Panc1 (cell line): ENCODE data around the gene PCDHB10. TPM values are rescaled to one million over a fixed set of nuclear protein-coding genes. Genes with fewer than 3 reads are reported as not detected.
A peak's percentile ranks its signal among the peaks of the same experiment; 100 is the strongest.
"Not testable (repeated sequence)": the region's sequence is repeated elsewhere in the genome, so short reads cannot be mapped to it uniquely, and the experiment has no call there.

Experiments
- ATAC-seq: fragments of 200-7000 bp; cut with Tn5 transposase; 2 replicates; pipeline ENCODE4 v1.9.1; 2020; ENCODE audit warnings: mild to moderate bottlenecking, moderate library complexity
- BruUV-seq: library from RNA; stranded (reverse); fragments of 400-500 nt; replicated peaks from 2 replicates; lab custom pipeline; 2021; lab: Mats Ljungman, UMichigan
- CTCF ChIA-PET: fragments of 300-600 bp; sonication (Branson Sonifier 250); formaldehyde crosslinking; loops from one replicate; lab custom pipeline; 2022; ENCODE audit warnings: antibody characterized with exemption; lab: Charles Lee
- POLR2A ChIA-PET: fragments of 300-600 bp; sonication (Branson Sonifier 250); formaldehyde crosslinking; loops from one replicate; lab custom pipeline; 2022; ENCODE audit warnings: antibody characterized with exemption; lab: Charles Lee
- DNase-seq: peaks from one replicate; pipeline ENCODE4 v3.0.0-alpha.2; 2010; ENCODE audit warnings: low read depth, low spot score
- H3K27ac ChIP-seq: 2 replicates; pipeline ENCODE4 v1.5.1; 2011; ENCODE audit warnings: mild to moderate bottlenecking, low read length, inconsistent platforms
- H3K27me3 ChIP-seq: fragments of 200-500 bp; sonication (Bioruptor generic); 2 replicates; pipeline ENCODE4 v1.6.0; 2014; ENCODE audit warnings: low read length, inconsistent platforms; ENCODE audit not compliant: control insufficient read depth, insufficient read depth
- H3K36me3 ChIP-seq: fragments of 200-500 bp; sonication (Bioruptor generic); 2 replicates; pipeline ENCODE4 v1.5.1; 2014; ENCODE audit warnings: inconsistent platforms, mild to moderate bottlenecking, low read length, moderate library complexity; ENCODE audit not compliant: control insufficient read depth, insufficient read depth
- H3K4me1 ChIP-seq: 2 replicates; pipeline ENCODE4 v1.5.1; 2011; ENCODE audit warnings: inconsistent platforms, mild to moderate bottlenecking, low read length, moderate library complexity; ENCODE audit not compliant: control insufficient read depth, insufficient read depth
- H3K4me3 ChIP-seq, 2 experiments: 2 replicates each; pipeline ENCODE4 v1.5.1; 2011 to 2012; ENCODE audit warnings: low read depth in 2 of 2, low read length in 2 of 2, mild to moderate bottlenecking in 2 of 2, inconsistent platforms in 1 of 2, moderate library complexity in 1 of 2
- H3K9me3 ChIP-seq: fragments of 200-500 bp; sonication (Bioruptor generic); 2 replicates; pipeline ENCODE4 v1.5.1; 2014; ENCODE audit warnings: low read depth, mild to moderate bottlenecking, inconsistent platforms, low read length, moderate library complexity; ENCODE audit not compliant: control insufficient read depth, insufficient read depth
- SIN3A ChIP-seq: IDR thresholded peaks from 2 replicates; pipeline ENCODE4 v1.6.1; 2012; ENCODE audit warnings: low read depth, mild to moderate bottlenecking, low read length, moderate library complexity, borderline replicate concordance; ENCODE audit not compliant: insufficient read depth
- TCF7L2 ChIP-seq: IDR thresholded peaks from 2 replicates; pipeline ENCODE4 v1.6.1; 2011; ENCODE audit warnings: mild to moderate bottlenecking, low read depth, low read length, inconsistent platforms
- in situ Hi-C: cut with HindIII; loops from 2 replicates; pipeline ENCODE4 v1.10.0; 2016; ENCODE audit warnings: low sequenced_read_pairs, low pct_unique_long_range_greater_than_20kb
- intact Hi-C: fragments of 100-400 bp; cut with micrococcal nuclease; formaldehyde crosslinking; loops from one replicate; pipeline ENCODE4 v1.10.0; 2022; ENCODE audit not compliant: unreplicated experiment
- total RNA-seq: library from RNA; stranded (reverse); gene quantifications from one replicate; pipeline ENCODE4 v1.2.1, GENCODE V29; 2021; ENCODE audit not compliant: unreplicated experiment
- TF ChIP-seq, protein P1 (sequence below): fragments of 450-650 bp; IDR thresholded peaks from 2 replicates; pipeline ENCODE4 v1.5.1; 2017; ENCODE audit warnings: mild to moderate bottlenecking

The PCDHB10 gene
- total RNA-seq, 1 experiment from 2014 or later, result 0.72 TPM

DNA sequence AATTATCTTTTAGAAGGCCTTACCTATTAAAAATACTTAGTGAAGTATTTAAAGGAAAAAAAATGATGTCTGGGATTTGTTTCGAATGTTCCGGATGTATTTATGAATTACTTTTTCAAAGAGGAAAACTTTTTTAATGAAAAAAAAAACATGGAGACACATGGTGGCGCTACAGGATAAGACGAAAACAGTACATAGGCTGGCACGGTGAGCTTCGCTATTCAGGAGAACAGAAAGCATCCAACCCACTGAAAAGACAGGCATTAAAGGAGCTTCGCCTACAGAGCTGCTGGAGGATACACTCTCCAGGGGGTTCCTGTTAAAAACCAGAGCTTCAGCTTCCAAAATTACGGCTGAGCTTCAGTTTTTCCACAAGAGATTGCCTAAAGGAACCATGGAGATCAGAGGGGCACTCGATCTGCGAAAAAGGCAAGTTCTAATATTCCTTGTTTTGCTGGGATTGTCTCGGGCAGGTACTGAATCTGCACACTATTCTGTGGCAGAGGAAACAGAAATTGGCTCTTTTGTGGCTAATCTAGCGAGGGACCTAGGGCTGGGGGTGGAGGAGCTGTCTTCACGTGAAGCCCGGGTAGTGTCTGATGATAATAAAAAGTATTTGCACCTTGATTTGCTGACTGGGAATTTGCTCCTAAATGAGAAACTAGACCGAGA is 31.1 kb downstream of the PCDHB10 start, which contains the start of gene PCDHB14:
TSS of gene PCDHB14 (plus strand) at position 232 of the 672 bp plus-strand sequence. CDS start at position 395, 163 bp downstream.
- no peaks in the 10 kb centered on the region for H3K36me3 ChIP-seq
- H3K27me3 ChIP-seq, result peaks cover 3% of the 10 kb centered on the region; the same call in 1 of the 2 replicates
- in situ Hi-C loops, result no loop called here
- no TSS peak for BruUV-seq
- H3K27ac ChIP-seq, result no peak within 1 kb of the TSS
- H3K4me3 ChIP-seq, result peak within 1 kb of the TSS; percentile 35 to 51
- DNase-seq (peak; percentile 22), ATAC-seq (peak; percentile 94)
- intact Hi-C loops, result loop anchor here (5.0 kb wide), 2 partner anchors 189 to 339 kb away; partner anchors contain the start of gene PCDHGA10
- H3K4me1 ChIP-seq, result no peaks in the 10 kb centered on the region
- H3K9me3 ChIP-seq, result peaks cover 11% of the 10 kb centered on the region; the same call in 1 of the 2 replicates
- CTCF ChIA-PET, result interaction anchor here (0.6 to 2.1 kb wide), 16 partner anchors 17 to 395 kb away, joined by 3 to 12 read pairs (median 4); partner anchors contain the start of genes DIAPH1, PCDHB10, PCDHB11 and PCDHB2
- TF ChIP-seq SIN3A, result no peak
- TF ChIP-seq, protein P1, sequence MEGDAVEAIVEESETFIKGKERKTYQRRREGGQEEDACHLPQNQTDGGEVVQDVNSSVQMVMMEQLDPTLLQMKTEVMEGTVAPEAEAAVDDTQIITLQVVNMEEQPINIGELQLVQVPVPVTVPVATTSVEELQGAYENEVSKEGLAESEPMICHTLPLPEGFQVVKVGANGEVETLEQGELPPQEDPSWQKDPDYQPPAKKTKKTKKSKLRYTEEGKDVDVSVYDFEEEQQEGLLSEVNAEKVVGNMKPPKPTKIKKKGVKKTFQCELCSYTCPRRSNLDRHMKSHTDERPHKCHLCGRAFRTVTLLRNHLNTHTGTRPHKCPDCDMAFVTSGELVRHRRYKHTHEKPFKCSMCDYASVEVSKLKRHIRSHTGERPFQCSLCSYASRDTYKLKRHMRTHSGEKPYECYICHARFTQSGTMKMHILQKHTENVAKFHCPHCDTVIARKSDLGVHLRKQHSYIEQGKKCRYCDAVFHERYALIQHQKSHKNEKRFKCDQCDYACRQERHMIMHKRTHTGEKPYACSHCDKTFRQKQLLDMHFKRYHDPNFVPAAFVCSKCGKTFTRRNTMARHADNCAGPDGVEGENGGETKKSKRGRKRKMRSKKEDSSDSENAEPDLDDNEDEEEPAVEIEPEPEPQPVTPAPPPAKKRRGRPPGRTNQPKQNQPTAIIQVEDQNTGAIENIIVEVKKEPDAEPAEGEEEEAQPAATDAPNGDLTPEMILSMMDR, result peak; percentile 72
- POLR2A ChIA-PET, result interaction anchor here (0.5 kb wide), 1 partner anchor 335 kb away, joined by 3 read pairs; no protein-coding TSS in a partner anchor

GRCh38 chr5:141224844-141225243 is 32.7 kb downstream of the PCDHB10 start:
- in situ Hi-C loops, H3K36me3 ChIP-seq, DNase-seq, H3K4me1 ChIP-seq, H3K27ac ChIP-seq, H3K4me3 ChIP-seq, H3K27me3 ChIP-seq, H3K9me3 ChIP-seq, POLR2A ChIA-PET, BruUV-seq, CTCF ChIA-PET, ATAC-seq: not testable (repeated sequence)
- intact Hi-C loops, result loop anchor here (5.0 kb wide), 2 partner anchors 187 to 337 kb away; partner anchors contain the start of gene PCDHGA10

DNA sequence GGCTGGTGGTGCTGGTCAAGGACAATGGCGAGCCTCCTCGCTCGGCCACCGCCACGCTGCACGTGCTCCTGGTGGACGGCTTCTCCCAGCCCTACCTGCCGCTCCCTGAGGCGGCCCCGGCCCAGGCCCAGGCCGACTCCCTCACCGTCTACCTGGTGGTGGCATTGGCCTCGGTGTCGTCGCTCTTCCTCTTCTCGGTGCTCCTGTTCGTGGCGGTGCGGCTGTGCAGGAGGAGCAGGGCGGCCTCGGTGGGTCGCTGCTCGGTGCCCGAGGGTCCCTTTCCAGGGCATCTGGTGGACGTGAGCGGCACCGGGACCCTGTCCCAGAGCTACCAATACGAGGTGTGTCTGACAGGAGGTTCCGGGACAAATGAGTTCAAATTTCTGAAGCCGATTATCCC is 33.3 kb downstream of the PCDHB10 start:
- BruUV-seq, H3K27ac ChIP-seq, in situ Hi-C loops, H3K9me3 ChIP-seq, H3K36me3 ChIP-seq, CTCF ChIA-PET, H3K4me1 ChIP-seq, H3K4me3 ChIP-seq, H3K27me3 ChIP-seq, intact Hi-C loops, DNase-seq, ATAC-seq: not testable (repeated sequence)
- POLR2A ChIA-PET, result interaction anchor here (0.6 kb wide), 1 partner anchor 29 kb away, joined by 3 read pairs; no protein-coding TSS in a partner anchor

DNA sequence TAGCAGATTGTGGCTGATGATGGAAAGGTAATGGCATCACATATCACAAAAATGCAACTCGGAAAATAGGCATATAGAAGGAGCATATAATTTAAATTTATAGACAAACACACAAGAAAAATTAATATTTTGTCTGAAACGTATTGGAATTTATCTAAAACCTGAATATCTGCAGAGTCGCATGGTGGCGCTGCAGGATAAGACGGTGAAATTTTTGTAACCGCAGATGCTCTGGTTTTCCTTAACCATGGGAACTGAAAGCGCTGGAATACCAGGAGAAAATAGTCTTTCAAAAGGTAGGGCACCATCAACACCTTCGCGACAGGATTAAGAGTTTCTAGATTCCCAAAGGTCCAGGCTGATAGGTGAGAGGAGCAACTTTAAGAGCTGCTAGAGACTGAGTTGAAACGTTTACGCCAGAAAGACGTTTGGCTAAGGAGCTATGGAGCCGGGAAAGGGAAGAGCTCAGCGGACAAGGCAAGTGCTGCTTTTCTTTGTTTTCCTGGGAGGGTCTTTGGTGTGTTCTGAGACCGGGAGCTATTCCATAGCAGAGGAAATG is 42.0 kb downstream of the PCDHB10 start:
- ATAC-seq, result no peak

DNA sequence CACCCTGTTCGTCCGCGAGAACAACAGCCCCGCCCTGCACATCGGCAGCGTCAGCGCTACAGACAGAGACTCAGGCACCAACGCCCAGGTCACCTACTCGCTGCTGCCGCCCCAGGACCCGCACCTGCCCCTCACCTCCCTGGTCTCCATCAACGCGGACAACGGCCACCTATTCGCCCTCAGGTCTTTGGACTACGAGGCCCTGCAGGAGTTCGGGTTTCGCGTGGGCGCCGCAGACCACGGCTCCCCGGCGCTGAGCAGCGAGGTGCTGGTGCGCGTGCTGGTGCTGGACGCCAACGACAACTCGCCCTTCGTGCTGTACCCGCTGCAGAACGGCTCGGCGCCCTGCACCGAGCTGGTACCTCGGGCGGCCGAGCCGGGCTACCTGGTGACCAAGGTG is 43.8 kb downstream of the PCDHB10 start:
- H3K4me1 ChIP-seq, H3K27ac ChIP-seq, POLR2A ChIA-PET, H3K27me3 ChIP-seq, BruUV-seq, in situ Hi-C loops, H3K36me3 ChIP-seq, DNase-seq, CTCF ChIA-PET, ATAC-seq, intact Hi-C loops, H3K4me3 ChIP-seq: not testable (repeated sequence)
- peaks cover 70% of the 10 kb centered on the region for H3K9me3 ChIP-seq

More for the DNA sequence above, 42.0 kb downstream of the PCDHB10 start:
- CTCF ChIA-PET, result no interaction called here
- BruUV-seq, result no TSS peak
- in situ Hi-C loops, result no loop called here
- Histone ChIP-seq H3K36me3 (no peaks in the 10 kb centered on the region), H3K4me3 (no peak overlapping the region), H3K4me1 (no peaks in the 10 kb centered on the region), H3K9me3 (peaks cover 61% of the 10 kb centered on the region), H3K27ac (no peak overlapping the region), H3K27me3 (no peaks in the 10 kb centered on the region)
- DNase-seq, result no peak
- POLR2A ChIA-PET, result no interaction called here
- intact Hi-C loops, result no loop called here
- no peak for TF ChIP-seq TCF7L2
- TF ChIP-seq, protein P1, result peak; percentile 10; the same call in 1 of the 2 replicates
